Melanocyte of skin (primary cell): Measurements from ENCODE around the gene BRIP1. TPM values are rescaled to one million over a fixed set of nuclear protein-coding genes. Genes with fewer than 3 reads are reported as not detected.

Source experiments
- small RNA-seq, 2 donors: library from RNA; depleted of rRNA; stranded (forward); fragments of <200 nt; gene quantifications; one replicate each; pipeline ENCODE3, GENCODE V24; 2012
- total RNA-seq, 2 donors: library from RNA; depleted of rRNA; stranded (reverse); fragments of >200 nt; gene quantifications; 2 replicates each; pipeline ENCODE4 v1.2.3, GENCODE V29; 2012

The BRIP1 gene
- 10 to 100 TPM; 11.7 to 17.6 TPM for total RNA-seq

DNA sequence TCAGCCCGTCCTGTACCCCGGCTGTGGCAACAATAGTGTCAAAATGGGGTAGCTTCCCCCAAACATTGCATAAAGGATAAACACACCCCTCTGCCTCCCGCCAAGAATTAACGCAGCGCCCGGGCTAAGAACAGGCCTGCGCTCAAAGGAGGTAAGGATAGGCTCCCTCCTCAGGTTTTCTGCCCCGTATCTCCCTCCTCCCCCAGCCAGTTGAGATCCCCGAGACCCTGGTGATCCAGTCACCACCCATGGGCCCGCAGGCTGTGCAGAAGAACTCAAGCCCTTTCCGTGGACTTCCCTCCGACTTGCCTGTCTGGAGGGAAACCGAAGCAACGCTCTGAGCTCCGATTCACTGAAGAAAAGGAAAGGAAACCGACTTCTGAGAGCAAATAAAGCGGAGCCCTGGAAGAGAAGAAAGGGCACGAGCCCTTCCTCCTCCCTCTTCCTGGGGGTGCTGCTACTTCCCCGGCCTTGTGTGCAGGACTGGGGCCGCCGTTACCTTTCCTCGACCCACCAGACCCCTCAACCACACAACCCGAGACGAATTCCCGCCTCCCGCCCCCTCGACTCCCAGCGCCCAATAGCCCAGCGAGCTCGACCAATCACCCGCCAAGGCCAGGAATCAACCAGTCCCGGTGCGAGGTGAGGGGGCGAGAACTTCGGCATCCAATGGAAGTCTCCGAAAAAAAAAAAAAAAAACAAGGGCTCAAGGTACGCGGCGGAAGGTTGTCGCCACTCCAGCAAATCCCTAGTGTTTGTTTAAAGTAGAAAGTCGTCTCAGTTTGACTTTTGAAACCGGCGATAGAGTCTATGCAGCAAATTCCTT lies at the start of gene BRIP1:
Gene BRIP1 (minus strand): TSS at position 554 of the 826 bp plus-strand sequence. CDS start 1,989 bp downstream, outside the sequence.

Small RNAs within 50 kb of the gene (small RNA-seq; reads per million reads assigned to genes)
- gene RF00019 = 0 reads per million in 2 donors

Other genes starting within 250 kb of the BRIP1 start
- gene INTS2, start 64.5 kb upstream of the BRIP1 start, total RNA-seq = 10 to 100 TPM; 14.1 to 18.6 TPM
- 10 to 100 TPM; 55.6 to 57.1 TPM for gene MED13, start 201.8 kb upstream of the BRIP1 start, total RNA-seq